Right cardiac atrium (tissue), 5 donors: ENCODE results near the gene SH3PXD2A. TPM values are rescaled to one million over a fixed set of nuclear protein-coding genes. Genes with fewer than 3 reads are reported as not detected.

Source experiments
- ATAC-seq, 2 donors: fragments of 200-7000 bp; cut with Tn5 transposase; one replicate each; pipeline versions ENCODE4 v1.8.0 to v1.9.1; 2020; ENCODE audit warnings: moderate library complexity in 2 of 2, mild to moderate bottlenecking in 1 of 2
- DNase-seq, 3 donors: peaks; one replicate each; pipeline ENCODE4 v3.0.0-alpha.2; 2020
- H3K27ac ChIP-seq: one replicate; pipeline ENCODE4 v1.5.1; 2013; ENCODE audit warnings: mild to moderate bottlenecking, low read length, control low read depth, moderate library complexity
- H3K27me3 ChIP-seq: one replicate; pipeline ENCODE4 v1.6.1; 2013; ENCODE audit not compliant: control insufficient read depth, insufficient read depth
- H3K4me1 ChIP-seq: one replicate; pipeline ENCODE4 v1.6.1; 2013; ENCODE audit warnings: low read length; ENCODE audit not compliant: control insufficient read depth, insufficient read depth
- H3K4me3 ChIP-seq: one replicate; pipeline ENCODE4 v1.5.1; 2013; ENCODE audit warnings: low read length, control low read depth
- H3K9me3 ChIP-seq: one replicate; pipeline ENCODE4 v1.6.1; 2013; ENCODE audit warnings: low read length; ENCODE audit not compliant: control insufficient read depth
- WGBS: extraction: QIAGEN DNeasy Blood & Tissue Kit; methylation state at CpG from one replicate; pipeline ENCODE4 v1.1.7; 2013; 5-methylcytosine and 5-hydroxymethylcytosine counted together
- intact Hi-C, 4 donors: fragments of 100-400 bp; cut with DNase I; formaldehyde crosslinking; loops; one replicate each; pipeline versions ENCODE4 v1.11.0 to v1.14.0; 2022 to 2023
- polyA plus RNA-seq: library from polyadenylated mRNA; stranded (reverse); fragments of 200-250 nt; gene quantifications from one replicate; pipeline ENCODE4 v1.2.3, GENCODE V29; 2013
- total RNA-seq, 4 donors: library from RNA; stranded (reverse); fragmentation: NEBNext Ultra II Directional; extraction: Animal tissue kit (Norgen Biotek cat#: 25700); gene quantifications; one replicate each; pipeline ENCODE4 v1.2.1, GENCODE V29; 2021
- donor health status: healthy with polysubstance abuse.
- donor health status: DM: no; HTN: yes; CAD: no.
- donor health status: DM: no; HTN: no; CAD: no.
- donor health status: DM: no; HTN: yes; CAD: no; lungs with severe emphysema.
- donor health status: DM: yes; HTN: yes; CAD: no.

The SH3PXD2A gene
- total and polyA plus RNA-seq, 5 donors, result 13.5 to 31.7 (median 30.9) TPM

DNA sequence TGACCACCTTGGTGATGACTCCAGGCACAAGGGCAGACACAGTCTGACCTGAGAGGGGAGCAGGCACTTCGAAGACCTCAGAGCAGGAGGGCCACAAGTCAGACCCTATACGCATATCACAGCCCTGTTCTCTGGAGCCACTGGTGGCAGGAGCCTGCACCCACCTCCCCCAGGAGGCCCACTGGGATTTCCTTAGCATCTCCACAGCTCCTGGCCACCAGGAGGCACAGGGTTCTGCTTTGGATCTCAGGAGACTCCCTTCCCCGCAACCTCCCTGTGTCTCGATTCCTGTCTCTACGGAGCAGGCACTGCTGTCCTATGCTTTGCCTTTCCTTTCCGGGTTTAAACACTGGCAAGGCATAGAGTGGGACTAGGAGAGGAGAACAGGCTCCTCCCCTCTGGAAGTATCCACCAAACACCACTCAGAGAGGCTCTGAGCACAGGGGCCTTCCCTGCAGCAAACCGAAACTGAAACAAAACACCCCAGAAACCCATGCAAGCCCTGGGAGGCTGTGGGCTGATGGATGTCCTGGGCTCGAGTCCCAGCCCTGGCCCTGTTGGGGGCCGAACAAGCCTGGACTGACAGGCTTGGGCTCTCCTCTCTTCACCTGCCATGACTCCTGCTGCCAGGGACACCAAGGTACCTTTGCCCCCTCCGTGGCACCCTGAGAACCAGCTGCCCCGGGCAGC lies 195.6 kb downstream of the SH3PXD2A start:
- Histone ChIP-seq H3K9me3 (no peaks in the 10 kb centered on the region), H3K27ac (peak overlapping the region; percentile 76), H3K4me3 (peak overlapping the region; percentile 49), H3K27me3 (no peaks in the 10 kb centered on the region), H3K4me1 (peaks cover 6% of the 10 kb centered on the region)
- DNase-seq (peak; percentile 72 to 86 (median 82)), ATAC-seq (peak; percentile 89 to 92)
- 24% methylated on average over 11 of the region's 11 CpGs for WGBS
- intact Hi-C loops, result no loop called here

DNA sequence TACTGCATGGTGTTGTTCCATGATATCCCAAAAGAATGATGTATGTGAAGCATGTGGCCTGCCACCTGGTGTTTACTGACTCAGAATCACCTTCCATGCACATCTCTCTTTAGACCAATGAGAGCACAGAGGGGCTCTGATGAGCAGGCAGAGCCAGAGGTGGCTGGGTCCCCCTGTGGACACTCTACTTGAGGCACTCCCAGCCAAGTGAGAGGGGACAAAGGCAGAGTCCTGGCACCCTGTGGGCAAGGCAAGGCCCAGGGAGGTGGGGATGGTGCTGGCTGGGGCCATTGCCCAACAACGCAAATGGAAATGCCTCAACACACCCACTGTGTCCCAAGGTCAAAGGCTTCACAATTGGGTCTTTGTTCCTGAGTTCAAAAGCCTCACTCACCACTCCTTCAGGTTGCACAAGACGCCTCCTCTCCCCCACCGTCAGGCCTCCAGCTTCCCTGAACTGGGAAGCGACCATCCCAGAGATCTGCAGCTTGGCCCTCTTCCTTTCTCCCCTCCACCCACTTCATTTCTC lies 197.3 kb downstream of the SH3PXD2A start:
- intact Hi-C loops, result no loop called here
- WGBS, result 83% methylated on average over 4 of the region's 4 CpGs
- Histone ChIP-seq H3K4me3 (no peak overlapping the region), H3K27ac (no peak overlapping the region), H3K27me3 (no peaks in the 10 kb centered on the region), H3K4me1 (peaks cover 12% of the 10 kb centered on the region), H3K9me3 (no peaks in the 10 kb centered on the region)
- no peak for ATAC-seq
- DNase-seq, result peak in 1 of 3 donors; percentile 19

DNA sequence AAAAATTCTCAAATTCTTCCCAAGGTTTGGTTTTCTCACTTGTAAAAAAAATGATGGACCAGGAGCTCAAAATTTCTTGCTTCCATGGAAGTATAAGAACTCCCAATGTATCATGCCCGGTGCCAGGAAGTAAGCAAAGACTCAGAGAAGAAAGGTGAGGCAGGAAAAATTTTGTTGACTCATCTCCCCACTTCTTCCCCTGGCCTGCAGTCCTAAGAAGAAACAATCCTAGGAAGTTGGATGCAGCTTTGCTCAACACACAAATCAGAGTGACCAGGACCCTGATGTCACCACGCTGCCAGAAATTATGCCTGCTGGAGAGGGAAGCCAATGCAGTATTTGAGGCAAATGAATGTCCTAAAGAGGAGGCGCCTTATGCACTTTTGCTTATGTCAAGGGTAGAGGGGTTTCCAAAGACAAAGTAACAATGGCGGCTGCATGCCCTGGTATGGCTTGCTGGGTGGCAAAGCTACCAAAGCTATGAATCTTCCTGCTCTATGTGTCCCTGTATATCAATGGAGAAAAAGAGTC lies 198.2 kb downstream of the SH3PXD2A start:
- DNase-seq, result no peak
- Histone ChIP-seq H3K9me3 (no peaks in the 10 kb centered on the region), H3K27ac (no peak overlapping the region), H3K4me3 (no peak overlapping the region), H3K4me1 (peaks cover 21% of the 10 kb centered on the region), H3K27me3 (no peaks in the 10 kb centered on the region)
- WGBS, result 94% methylated on average over 4 of the region's 4 CpGs
- no peak for ATAC-seq
- intact Hi-C loops, result no loop called here

DNA sequence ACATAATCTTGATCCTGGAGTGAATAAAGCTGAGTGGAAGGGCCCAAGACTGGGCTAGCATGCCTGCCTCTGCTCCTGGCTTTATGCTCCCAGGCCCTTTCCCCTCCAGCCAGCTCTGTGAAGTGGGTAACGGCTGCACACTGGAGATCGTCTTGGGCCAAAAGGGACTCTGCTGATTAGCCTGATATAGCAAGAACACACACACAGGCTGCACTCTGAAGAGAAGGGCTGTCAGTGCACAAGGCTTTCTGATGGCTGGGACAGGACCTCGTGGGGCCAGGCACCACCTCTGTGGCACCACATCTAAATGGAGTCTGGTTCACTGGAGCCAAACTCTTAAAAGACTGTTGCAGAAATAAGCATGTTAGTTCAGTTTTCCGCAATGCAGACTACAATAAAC lies 200.5 kb downstream of the SH3PXD2A start:
- Histone ChIP-seq H3K4me1 (peaks cover 31% of the 10 kb centered on the region), H3K9me3 (no peaks in the 10 kb centered on the region), H3K4me3 (no peak overlapping the region), H3K27me3 (no peaks in the 10 kb centered on the region), H3K27ac (no peak overlapping the region)
- no peak for ATAC-seq
- intact Hi-C loops, result no loop called here
- WGBS, result 58% methylated on average over 4 of the region's 4 CpGs
- DNase-seq, result peak in 1 of 3 donors; percentile 25

DNA sequence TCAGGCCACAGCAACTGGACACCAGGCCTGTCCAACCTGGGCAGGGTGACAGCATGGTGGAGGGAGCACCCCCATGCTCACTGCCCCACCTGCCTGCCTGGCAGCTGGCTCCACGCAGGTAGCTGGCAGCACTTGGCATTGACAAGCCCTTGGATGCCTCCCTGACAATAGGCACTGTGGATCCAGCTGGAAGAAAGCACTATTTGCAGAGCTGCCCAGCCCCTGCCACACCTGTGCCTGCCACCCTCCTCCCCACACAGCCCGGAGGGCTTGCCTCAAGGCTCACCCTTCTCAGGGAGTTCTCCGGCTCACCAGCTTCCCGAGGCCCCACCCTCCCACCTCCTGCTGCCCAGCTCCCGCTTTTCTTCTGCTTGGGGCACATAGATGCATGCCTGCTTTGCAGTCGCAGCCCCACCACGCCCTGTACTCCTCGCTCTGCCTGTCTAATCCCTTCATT lies 201.8 kb downstream of the SH3PXD2A start:
- Histone ChIP-seq H3K27me3 (no peaks in the 10 kb centered on the region), H3K9me3 (no peaks in the 10 kb centered on the region), H3K4me3 (no peak overlapping the region), H3K27ac (no peak overlapping the region), H3K4me1 (peaks cover 40% of the 10 kb centered on the region)
- 87% methylated on average over 8 of the region's 8 CpGs for WGBS
- intact Hi-C loops, result no loop called here
- peak in 1 of 3 donors; percentile 51 for DNase-seq
- no peak for ATAC-seq

DNA sequence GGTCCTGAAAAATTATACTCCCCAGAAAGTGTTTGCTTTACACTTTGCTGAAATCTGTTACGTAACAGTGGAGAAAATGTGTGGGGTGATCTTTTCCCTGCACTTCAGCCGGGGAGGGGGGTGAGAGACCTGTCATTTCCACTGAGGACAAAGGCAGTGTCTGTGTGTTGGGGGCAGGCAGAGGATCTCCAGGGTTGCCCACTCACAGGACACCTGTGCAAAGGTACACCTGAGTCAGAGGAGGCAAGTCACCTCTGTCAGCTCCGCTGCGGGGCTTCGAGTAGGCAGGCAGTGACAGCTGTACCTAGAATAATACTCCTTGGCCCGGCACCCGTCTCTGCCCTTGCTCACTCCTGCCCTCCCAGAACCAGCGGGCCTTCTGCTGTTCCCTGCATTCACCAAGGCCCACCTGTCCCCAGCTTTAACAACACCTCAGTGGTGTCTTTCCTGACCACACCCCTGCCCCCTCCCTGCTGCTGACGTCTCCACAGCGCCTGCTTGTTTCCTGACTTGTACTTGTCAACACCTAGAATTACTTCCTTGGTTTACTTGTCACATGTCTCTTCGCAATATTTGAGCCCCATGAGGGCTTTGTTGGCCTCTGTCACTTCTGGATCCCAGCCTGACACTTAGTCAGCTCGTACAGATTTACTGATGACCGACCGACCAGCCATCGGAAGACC lies 202.6 kb downstream of the SH3PXD2A start:
- Histone ChIP-seq H3K4me1 (peaks cover 43% of the 10 kb centered on the region), H3K4me3 (no peak overlapping the region), H3K9me3 (no peaks in the 10 kb centered on the region), H3K27ac (peak overlapping the region; percentile 82), H3K27me3 (no peaks in the 10 kb centered on the region)
- peak; percentile 68 to 76 (median 70) for DNase-seq
- intact Hi-C loops, result no loop called here
- 53% methylated on average over 15 of the region's 15 CpGs for WGBS
- peak; percentile 40 to 50 for ATAC-seq

DNA sequence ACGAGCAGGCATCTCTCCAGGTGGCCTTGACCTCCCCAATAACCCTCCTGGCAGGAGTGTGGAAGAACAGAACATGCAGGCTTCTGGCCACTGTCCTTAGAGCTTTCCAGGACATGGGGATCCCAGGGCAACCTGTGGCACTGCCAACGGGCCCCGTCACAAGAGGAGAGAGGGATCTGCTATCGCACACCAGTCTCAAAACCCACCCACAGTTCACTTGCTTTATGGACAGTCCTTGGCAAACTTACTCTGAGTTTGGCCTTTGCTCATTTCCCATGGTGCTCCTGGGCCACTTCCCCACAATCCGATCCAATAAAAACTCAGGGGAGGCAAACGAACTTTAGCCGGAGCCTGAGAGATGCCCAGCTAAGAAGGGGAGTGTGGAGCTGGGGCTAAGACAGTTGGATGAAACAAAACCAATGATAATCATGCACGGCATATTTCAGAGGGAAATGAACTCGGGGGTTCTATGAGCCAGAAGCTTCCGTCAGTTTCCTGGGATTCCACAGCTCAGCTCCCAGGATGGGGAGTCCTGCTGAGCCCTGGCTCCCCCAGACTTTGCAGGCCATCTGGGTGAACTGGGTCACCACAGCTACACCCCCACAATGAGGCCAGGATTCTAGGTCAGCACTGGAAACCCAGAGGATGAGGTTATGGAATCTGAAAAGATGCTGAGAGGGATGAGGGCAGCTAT lies 203.4 kb downstream of the SH3PXD2A start:
- ATAC-seq (peak; percentile 36 to 39), DNase-seq (peak in 2 of 3 donors; percentile 75 to 82)
- H3K27me3 ChIP-seq, result no peaks in the 10 kb centered on the region
- peak overlapping the region; percentile 82 for H3K27ac ChIP-seq
- H3K4me1 ChIP-seq, result peaks cover 43% of the 10 kb centered on the region
- no peaks in the 10 kb centered on the region for H3K9me3 ChIP-seq
- H3K4me3 ChIP-seq, result no peak overlapping the region
- intact Hi-C loops, result no loop called here
- WGBS, result 36% methylated on average over 10 of the region's 10 CpGs

DNA sequence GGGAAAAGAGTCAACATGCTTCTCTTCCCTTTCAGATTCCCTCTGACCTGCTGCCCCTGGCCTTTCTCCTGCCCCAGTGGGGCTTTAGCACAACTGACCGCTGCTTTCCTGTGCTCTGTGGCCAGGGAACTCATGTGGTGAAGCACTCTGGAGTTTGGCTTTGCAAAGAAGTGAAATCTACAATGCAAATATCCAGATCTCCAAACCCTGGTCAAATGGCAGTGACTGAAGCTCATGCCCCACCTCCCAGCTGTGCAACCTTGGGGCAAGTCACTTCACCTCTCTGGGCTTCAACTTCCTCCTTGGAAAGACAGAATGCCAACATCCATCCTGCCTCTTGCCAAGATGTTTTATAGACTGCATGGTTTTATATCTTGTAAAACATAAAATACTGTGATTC lies 204.0 kb downstream of the SH3PXD2A start:
- DNase-seq (no peak), ATAC-seq (no peak)
- H3K27me3 ChIP-seq, result no peaks in the 10 kb centered on the region
- 85% methylated on average over 1 of the region's 1 CpG for WGBS
- H3K9me3 ChIP-seq, result no peaks in the 10 kb centered on the region
- no peak overlapping the region for H3K4me3 ChIP-seq
- intact Hi-C loops, result no loop called here
- peak overlapping the region; percentile 82 for H3K27ac ChIP-seq
- peaks cover 44% of the 10 kb centered on the region for H3K4me1 ChIP-seq

DNA sequence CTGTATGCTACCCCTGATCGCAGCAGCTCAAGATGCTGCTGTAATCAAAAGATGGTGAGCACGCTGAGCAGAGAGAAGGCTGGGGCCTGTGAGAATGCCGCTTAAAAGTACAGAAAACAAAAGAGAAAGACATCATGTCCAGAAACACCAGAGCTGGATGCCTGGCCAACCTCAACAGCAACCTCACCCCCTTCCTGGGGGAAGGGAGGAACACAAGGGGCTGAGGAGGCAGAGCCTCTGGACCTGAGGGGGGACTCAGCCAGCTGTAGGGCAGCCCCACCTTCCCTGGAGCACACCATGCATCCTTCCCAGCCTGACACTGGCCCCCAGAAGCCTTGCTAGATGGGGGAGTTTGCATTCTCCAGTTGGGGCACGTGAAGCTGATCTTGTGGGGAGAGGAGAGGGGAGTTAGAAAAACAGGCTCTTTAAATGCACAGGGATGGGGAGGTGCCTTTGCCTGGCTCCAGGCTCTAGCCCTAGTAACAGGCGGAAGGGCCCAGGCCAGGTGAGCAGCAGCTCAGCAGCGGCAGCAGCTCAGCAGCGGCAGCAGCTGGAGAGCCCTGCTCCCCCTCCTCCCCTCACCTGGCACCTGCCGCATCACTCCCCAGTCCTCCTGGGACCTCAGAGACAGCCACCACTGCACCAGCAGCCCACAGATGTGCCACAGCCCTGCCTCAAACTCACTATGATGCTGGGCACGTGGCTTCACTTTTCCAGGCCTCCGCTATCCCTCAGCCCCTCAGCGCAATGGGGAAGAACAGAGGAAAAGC lies 205.5 kb downstream of the SH3PXD2A start:
- 81% methylated on average over 11 of the region's 11 CpGs for WGBS
- intact Hi-C loops, result no loop called here

More for the DNA sequence above, 205.5 kb downstream of the SH3PXD2A start:
- no peak for ATAC-seq
- Histone ChIP-seq H3K27me3 (no peaks in the 10 kb centered on the region), H3K4me3 (no peak overlapping the region), H3K27ac (peak overlapping the region; percentile 30), H3K4me1 (peaks cover 53% of the 10 kb centered on the region), H3K9me3 (no peaks in the 10 kb centered on the region)
- peak in 1 of 3 donors; percentile 52 for DNase-seq
